ENCODE results near the gene TBC1D22A.

GRCh38 chr22:46824980-46825544 lies 62.6 kb downstream of the TBC1D22A start:
- TF ChIP-seq, protein P1, sequence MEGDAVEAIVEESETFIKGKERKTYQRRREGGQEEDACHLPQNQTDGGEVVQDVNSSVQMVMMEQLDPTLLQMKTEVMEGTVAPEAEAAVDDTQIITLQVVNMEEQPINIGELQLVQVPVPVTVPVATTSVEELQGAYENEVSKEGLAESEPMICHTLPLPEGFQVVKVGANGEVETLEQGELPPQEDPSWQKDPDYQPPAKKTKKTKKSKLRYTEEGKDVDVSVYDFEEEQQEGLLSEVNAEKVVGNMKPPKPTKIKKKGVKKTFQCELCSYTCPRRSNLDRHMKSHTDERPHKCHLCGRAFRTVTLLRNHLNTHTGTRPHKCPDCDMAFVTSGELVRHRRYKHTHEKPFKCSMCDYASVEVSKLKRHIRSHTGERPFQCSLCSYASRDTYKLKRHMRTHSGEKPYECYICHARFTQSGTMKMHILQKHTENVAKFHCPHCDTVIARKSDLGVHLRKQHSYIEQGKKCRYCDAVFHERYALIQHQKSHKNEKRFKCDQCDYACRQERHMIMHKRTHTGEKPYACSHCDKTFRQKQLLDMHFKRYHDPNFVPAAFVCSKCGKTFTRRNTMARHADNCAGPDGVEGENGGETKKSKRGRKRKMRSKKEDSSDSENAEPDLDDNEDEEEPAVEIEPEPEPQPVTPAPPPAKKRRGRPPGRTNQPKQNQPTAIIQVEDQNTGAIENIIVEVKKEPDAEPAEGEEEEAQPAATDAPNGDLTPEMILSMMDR (IDR thresholded peaks at IDR 0.05; ENCODE audit: poor library complexity, severe bottlenecking), result no peak
- no peak for TF ChIP-seq SMC3 (conservative IDR thresholded peaks at IDR 0.05; ENCODE audit: poor library complexity)
- TF ChIP-seq POLR2AphosphoS5 (IDR thresholded peaks at IDR 0.05), result no peak
- TF ChIP-seq RAD21 (conservative IDR thresholded peaks at IDR 0.05), result no peak
- TF ChIP-seq EZH2 (IDR thresholded peaks at IDR 0.05; ENCODE audit: borderline replicate concordance, insufficient read depth, low read length, poor library complexity, severe bottlenecking), result no peak
